ENCODE results near the gene ADGRG7. TPM values are rescaled to one million over a fixed set of nuclear protein-coding genes. Genes with fewer than 3 reads are reported as not detected.

Gene ADGRG7
- total RNA-seq, 6 experiments from 2014 or later: not detected

DNA sequence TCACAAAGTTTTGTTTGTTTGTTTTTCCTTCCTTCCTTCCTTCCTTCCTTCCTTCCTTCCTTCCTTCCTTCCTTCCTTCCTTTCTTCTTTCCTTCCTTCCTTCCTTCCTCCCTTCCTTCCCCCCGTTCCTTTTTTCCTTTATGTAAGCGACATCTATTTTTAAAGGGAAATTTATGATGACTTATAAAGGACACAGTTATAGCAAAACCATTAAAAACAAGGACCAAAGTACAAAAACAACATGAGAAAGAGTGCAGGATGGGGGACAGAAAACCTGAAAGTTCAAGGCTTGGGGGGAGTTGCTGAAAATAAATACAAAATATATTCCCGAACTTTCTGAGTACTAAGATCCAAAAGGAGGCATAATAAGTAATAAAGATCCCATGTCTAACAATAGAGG, 1.8 kb downstream of the ADGRG7 start:
- H3K27ac Mint-ChIP-seq: no peak overlapping the region
- H3K4me3 Mint-ChIP-seq: no peak overlapping the region
- H3K36me3 Mint-ChIP-seq (ENCODE audit: low read depth): no peaks in the 10 kb centered on the region
- no peaks in the 10 kb centered on the region for H3K9me3 Mint-ChIP-seq
- H3K4me1 Mint-ChIP-seq (ENCODE audit: low read depth): peaks cover 6% of the 10 kb centered on the region; the same call in 1 of the 2 replicates
- no peak for DNase-seq
- H3K27me3 Mint-ChIP-seq (ENCODE audit: insufficient read depth): peaks cover 43% of the 10 kb centered on the region
- TF ChIP-seq CTCF (IDR thresholded peaks at IDR 0.05): no peak

- peaks cover 42% of the 10 kb centered on the region for H3K27me3 Mint-ChIP-seq (ENCODE audit: insufficient read depth)
- H3K4me3 Mint-ChIP-seq: no peak overlapping the region
- no peak for DNase-seq
- H3K9me3 Mint-ChIP-seq: no peaks in the 10 kb centered on the region; the same call in 1 of the 2 replicates
- no peak for TF ChIP-seq CTCF (IDR thresholded peaks at IDR 0.05)
- H3K4me1 Mint-ChIP-seq (ENCODE audit: low read depth): peaks cover 6% of the 10 kb centered on the region; the same call in 1 of the 2 replicates
- H3K27ac Mint-ChIP-seq: no peak overlapping the region
- H3K36me3 Mint-ChIP-seq (ENCODE audit: low read depth): peaks cover 2% of the 10 kb centered on the region; the same call in 1 of the 2 replicates
Observed at GRCh38 chr3:100613721-100614390, 4.5 kb downstream of the ADGRG7 start.

DNA sequence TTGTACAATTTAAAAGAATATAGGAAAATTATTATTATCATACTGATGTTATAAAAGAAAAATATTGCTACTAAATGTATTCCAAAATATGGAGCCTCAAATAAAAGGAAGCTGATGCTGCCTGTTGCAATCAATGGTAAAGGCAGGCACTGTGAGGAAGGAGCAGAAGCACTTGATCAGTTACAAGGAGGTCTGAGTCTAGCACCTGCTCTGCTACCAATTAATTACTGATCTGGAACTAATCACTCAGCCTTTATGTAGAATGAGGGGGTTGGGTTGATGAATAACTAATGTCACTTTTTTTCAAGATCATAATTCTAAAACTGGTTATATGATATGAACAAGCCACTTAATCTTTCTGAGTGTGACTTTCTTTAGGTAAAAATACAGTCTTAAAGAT, 5.5 kb downstream of the ADGRG7 start:
- DNase-seq: no peak
- Mint-ChIP-seq H3K27ac (no peak overlapping the region), H3K9me3 (no peaks in the 10 kb centered on the region; the same call in 1 of the 2 replicates)

GRCh38 chr3:100615684-100616083, 6.3 kb downstream of the ADGRG7 start:
- Mint-ChIP-seq H3K36me3 (ENCODE audit: low read depth) (peaks cover 6% of the 10 kb centered on the region; the same call in 1 of the 2 replicates), H3K27me3 (ENCODE audit: insufficient read depth) (peaks cover 32% of the 10 kb centered on the region), H3K27ac (no peak overlapping the region)

More for the DNA sequence above, 5.5 kb downstream of the ADGRG7 start:
- H3K4me3 Mint-ChIP-seq: no peak overlapping the region
- peaks cover 39% of the 10 kb centered on the region for H3K27me3 Mint-ChIP-seq (ENCODE audit: insufficient read depth)
- peaks cover 6% of the 10 kb centered on the region; the same call in 1 of the 2 replicates for H3K36me3 Mint-ChIP-seq (ENCODE audit: low read depth)
- TF ChIP-seq CTCF (IDR thresholded peaks at IDR 0.05): no peak
- H3K4me1 Mint-ChIP-seq (ENCODE audit: low read depth): peaks cover 6% of the 10 kb centered on the region; the same call in 1 of the 2 replicates

DNA sequence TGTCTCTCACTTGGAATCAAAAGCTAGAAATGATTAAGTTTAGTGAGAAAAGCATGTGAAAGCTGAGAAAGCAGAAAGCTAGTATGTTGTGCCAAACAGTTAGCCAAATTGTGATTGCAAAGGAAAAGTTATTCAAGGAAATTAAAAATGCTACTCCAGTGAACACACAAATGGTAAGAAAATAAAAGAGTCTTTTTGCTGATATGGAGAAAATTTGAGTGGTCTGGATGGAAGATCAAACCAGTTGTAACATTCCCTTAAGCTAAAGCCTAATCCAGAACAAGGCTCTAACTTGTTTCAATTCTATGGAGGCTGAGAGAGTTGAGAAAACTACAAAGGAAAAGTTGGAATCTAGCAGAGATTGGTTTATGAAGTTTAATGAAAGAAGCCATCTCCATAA, 11.8 kb downstream of the ADGRG7 start:
- Mint-ChIP-seq H3K4me1 (ENCODE audit: low read depth) (no peaks in the 10 kb centered on the region), H3K4me3 (no peak overlapping the region), H3K27ac (no peak overlapping the region), H3K27me3 (ENCODE audit: insufficient read depth) (peaks cover 49% of the 10 kb centered on the region), H3K9me3 (peaks cover 18% of the 10 kb centered on the region), H3K36me3 (ENCODE audit: low read depth) (peaks cover 17% of the 10 kb centered on the region)
- DNase-seq: no peak
- TF ChIP-seq CTCF (IDR thresholded peaks at IDR 0.05): no peak

More at GRCh38 chr3:100615684-100616083, 6.3 kb downstream of the ADGRG7 start:
- no peak for DNase-seq
- no peak for TF ChIP-seq CTCF (IDR thresholded peaks at IDR 0.05)
- Mint-ChIP-seq H3K9me3 (no peaks in the 10 kb centered on the region; the same call in 1 of the 2 replicates), H3K4me1 (ENCODE audit: low read depth) (peaks cover 6% of the 10 kb centered on the region; the same call in 1 of the 2 replicates), H3K4me3 (no peak overlapping the region)
